Hepatic stellate cell (primary cell): ENCODE measurements around the gene KCNK10.

Experiments
- DNase-seq: peaks from one replicate; pipeline ENCODE4 v3.0.0; 2011; ENCODE audit warnings: low spot score

The KCNK10 gene

GRCh38 chr14:88318406-88318805 is 4.7 kb downstream of the KCNK10 start:
- no peak for DNase-seq

GRCh38 chr14:88316521-88316920 is 6.5 kb downstream of the KCNK10 start:
- no peak for DNase-seq

- no peak for DNase-seq
These were observed 10.8 kb downstream of the KCNK10 start for GRCh38 chr14:88312257-88312656.

- DNase-seq, result no peak
These were observed 11.3 kb downstream of the KCNK10 start for GRCh38 chr14:88311780-88312179.

- no peak for DNase-seq
These were observed 12.6 kb downstream of the KCNK10 start for GRCh38 chr14:88310449-88310848.

- no peak for DNase-seq
These were observed 13.0 kb downstream of the KCNK10 start for GRCh38 chr14:88310021-88310420.

GRCh38 chr14:88305528-88306322 is 17.3 kb downstream of the KCNK10 start:
- no peak for DNase-seq

- DNase-seq, result no peak
These were observed 20.0 kb downstream of the KCNK10 start for GRCh38 chr14:88303041-88303440.

DNA sequence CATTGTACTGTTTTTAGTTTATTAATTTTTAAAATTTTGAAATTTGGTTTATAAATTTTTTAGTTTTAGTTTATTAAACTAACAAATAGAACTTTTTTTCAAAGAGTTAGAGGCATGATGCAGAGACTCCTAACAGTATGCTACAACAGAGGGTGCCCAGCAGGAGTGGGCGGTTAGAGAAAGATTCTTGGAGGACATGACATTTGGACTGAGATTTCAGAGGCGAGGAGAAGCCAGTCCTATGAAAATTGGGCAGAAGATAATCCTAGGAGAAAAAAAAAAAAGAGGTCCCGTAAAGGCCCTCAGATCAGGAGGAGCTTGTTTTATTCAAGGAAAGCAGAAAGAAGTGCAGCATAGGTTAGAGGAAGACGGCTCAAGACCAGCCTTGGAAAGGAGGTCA is 21.7 kb downstream of the KCNK10 start:
- no peak for DNase-seq

- DNase-seq, result no peak
These were observed 22.3 kb downstream of the KCNK10 start for GRCh38 chr14:88300817-88301216.

DNA sequence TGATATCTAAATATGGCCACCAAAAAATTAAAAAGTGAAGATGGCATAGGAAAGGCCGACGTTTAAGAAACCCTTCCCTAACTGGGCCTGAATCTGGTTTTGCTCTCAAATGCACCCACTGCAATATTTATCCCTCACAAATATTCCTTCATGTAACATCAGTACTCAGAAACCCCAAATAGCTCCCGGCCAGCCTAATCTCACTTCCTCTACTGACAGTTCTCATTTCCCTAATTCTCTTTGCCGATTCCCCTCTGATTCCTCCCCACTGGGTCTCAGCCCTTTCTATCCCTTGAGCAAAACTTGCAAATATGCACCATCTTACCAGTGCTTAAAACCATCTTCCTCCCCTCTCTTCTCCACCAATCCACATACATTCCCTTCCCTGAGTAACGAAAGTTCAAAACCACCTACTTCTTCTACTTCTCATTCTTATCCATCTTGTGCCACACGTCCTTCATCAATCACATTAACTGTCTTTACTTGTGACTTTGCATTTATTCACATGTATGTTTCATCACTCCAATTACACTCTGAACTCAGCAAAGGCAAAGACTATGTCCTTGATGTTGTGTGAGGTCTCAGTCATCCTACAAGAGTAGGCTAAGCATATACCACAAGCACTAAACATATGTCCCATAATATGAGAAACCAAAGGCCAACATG is 23.1 kb downstream of the KCNK10 start:
- DNase-seq, result no peak

- DNase-seq, result no peak
These were observed 25.8 kb downstream of the KCNK10 start for GRCh38 chr14:88297306-88297705.

DNA sequence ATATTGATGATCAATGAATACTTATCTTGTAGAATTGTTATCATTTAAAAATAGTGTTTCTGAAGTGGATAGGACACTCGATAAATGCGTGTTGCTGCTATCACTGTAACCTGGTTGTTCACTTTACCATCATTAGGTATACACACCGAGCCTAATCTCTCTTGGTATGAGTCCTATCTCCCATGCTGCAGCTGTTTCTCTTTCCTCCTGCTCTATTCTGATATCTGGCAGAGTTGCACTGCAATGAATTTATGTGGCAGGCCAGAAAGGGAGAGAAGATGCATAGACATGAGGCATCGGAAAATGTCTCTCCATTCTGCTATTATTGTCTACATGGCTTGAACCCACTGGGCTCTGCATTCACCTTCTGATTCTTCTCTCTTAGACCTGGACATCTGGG is 26.7 kb downstream of the KCNK10 start:
- no peak for DNase-seq

- DNase-seq, result no peak
These were observed 33.1 kb downstream of the KCNK10 start for GRCh38 chr14:88289996-88290395.

DNA sequence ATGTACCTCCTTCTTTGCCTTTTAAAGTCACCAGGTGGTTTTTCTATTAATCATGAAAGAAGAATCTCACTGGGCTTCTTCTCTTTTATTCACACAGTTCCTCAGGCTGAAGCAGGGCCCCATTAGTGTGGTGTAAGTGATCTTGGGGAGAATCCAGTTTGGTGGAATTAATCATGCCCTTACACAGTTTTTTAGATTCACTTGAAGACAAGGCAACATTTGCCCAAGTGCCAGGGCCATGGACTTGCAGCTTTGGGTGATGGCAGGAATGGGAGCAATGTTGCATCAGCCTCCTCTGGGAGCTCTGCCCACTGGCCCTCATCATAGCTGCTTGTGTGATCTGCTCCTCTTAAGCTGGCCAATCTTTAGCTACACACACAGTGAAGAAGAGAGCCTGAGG is 33.8 kb downstream of the KCNK10 start:
- DNase-seq, result no peak

DNA sequence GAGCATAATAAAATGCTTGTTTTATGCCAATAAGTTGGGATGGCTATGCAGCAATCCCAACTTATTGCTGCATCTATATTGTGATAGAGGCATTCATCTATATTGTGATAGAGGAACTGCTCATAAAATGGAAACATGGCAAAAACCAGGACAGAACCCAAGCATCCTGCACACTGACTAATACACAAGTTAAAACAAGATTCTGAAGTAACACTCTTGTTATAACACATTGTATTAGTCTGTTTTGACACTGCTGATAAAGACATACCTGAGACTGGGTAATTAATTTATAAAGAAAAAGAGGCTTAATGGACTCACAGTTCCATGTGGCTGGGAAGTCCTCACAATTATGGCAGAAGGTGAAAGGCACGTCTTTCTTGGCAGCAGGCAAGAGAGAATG is 36.8 kb downstream of the KCNK10 start:
- no peak for DNase-seq

- DNase-seq, result no peak
These were observed 41.6 kb downstream of the KCNK10 start for GRCh38 chr14:88281447-88281846.

GRCh38 chr14:88276923-88277596 is 46.0 kb downstream of the KCNK10 start:
- DNase-seq, result no peak

- DNase-seq, result no peak
These were observed 50.4 kb downstream of the KCNK10 start for GRCh38 chr14:88272390-88273269.

GRCh38 chr14:88271205-88271604 is 51.9 kb downstream of the KCNK10 start:
- DNase-seq, result no peak

- no peak for DNase-seq
These were observed 52.3 kb downstream of the KCNK10 start for GRCh38 chr14:88270776-88271175.

DNA sequence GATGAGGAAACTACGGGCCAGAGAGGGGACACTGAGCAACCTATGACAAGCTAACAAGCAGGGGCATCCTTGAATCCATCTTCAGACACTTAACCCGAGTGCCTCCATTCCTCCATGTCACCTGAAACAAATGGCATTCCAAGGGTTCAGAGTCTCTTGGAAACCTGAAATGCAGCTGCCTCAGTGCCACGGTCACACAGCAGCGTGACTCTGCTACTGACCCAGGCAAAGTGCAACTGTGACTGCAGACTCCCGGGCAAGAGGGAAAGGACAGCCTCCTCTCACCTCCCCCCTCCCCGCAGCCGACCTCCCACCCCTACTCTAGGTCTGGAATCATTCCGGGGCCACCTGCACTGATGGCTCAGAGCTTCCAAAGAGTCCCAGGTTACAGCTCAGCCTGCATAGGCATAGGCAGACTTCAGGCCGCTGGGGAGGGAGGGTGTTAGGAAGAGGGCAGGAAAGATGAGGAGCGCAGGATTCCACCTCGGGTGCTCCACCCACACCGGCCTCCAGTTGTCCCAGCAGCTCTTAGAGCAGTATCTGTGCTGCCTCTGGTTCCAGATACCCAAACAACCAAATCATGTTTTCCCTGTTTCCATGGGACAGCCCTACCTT is 53.2 kb downstream of the KCNK10 start:
- no peak for DNase-seq
